GM18873 (cell line): ENCODE data around the gene ITPR2.

Experiments used
- ATAC-seq: cut with Tn5 transposase; IDR thresholded peaks from one replicate; pipeline ENCODE4 v1.9.1; 2021; ENCODE audit warnings: mild to moderate bottlenecking, moderate library complexity, moderate number of reproducible peaks; ENCODE audit not compliant: unreplicated experiment, low FRiP score

The ITPR2 gene

DNA sequence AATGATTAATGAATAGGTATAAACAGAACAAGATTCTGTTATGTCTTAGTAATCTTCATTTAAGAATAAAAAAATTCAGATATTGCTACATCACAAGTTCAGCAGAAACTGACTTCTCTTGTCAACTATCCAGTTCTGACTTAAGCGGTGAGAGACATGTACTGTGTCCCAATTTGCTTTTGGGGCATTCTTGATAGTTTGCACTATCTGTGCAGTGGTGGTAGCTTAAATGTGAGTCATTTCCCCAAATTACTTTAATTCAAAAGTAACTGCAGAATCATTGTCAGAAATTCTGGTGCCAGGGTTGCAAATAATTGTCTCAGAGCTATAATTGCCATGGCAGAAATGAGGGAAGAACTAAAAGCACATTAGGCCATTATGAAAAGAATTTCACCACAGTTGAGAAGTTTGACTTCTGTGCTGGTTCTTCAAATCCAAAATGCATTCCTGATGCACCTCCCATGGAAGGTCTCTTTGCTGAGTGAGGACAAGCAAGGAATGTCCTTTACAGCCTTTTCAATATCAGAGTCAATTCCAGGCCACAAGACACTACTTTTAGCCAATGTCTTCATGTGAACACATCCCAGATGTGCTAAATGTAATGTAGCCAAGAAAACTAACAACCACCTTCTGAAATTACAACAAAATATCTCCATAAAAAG is 332.9 kb downstream of the ITPR2 start:
- no peak for ATAC-seq

DNA sequence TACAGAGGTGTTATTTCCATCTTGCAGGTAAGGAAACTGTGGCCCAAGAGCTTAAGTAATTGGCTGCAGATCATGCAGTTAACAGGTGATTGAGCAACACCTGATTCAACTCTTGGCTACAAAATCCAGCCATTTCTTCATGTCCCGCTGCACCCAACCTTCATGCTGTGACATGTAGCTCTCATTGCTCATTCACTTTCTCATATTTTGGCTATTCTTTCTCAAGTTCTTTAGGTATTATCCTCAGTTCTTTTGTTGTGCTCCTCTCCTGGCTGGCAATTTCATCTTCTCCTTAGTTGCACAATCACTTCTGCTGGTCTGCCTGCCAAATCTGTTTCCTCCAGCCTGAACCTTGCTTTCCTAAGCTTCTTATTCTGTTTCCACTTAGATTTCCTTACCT is 336.8 kb downstream of the ITPR2 start:
- no peak for ATAC-seq

DNA sequence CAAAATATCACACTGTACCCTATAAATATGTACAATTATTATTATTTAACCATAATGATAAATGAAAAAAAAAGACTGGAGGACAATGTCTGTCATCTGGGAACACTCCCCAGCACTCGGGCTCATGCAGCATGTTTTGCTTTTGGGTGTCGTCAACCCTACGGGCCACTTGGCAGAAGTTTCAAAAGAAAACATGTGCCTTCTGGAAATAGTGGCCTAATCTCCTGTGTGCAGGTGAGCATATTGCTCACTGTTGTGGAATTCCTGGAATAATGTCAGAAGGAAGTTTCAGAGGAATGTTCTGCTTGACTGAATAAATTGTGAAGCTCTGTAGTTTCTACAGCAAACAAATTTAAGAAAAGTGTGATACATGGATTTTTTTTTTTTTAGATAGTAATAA is 339.3 kb downstream of the ITPR2 start:
- ATAC-seq: no peak

DNA sequence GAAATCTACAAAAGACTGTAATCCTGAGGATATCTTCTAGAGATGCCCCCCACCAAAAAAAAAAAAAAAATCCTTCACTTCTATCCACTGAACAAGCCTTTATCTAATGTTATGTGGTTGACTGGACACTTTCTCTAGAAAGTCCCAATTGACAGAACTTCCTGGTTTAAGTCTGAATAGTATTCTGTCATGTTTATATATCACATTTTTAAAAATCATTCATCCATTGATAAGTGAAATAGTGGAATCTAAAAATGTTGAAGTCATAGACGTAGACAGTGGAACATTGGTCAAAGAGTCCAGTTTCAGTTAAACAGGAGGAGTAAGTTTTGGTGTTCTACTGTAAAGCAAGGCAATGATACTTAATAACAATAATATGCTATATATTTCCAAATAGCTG is 340.6 kb downstream of the ITPR2 start:
- ATAC-seq: no peak

DNA sequence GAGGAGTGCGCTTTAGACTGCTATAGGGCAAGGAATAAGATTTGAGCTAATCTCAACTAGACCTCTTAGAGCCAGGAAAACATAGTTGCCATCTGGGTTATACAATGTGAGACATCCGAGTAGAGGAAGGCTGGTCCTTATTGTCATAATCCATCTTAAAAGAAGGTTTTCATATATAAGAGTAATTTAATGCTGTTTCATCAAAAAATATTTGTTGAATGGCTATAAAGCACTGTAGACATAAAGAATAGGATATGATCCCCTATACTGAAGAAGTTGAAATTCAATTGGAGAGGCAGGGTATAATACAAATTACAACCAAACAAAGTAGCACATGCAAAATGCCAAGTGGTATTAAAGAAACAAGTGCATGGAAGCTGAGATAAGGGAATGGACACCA is 343.1 kb downstream of the ITPR2 start:
- no peak for ATAC-seq

DNA sequence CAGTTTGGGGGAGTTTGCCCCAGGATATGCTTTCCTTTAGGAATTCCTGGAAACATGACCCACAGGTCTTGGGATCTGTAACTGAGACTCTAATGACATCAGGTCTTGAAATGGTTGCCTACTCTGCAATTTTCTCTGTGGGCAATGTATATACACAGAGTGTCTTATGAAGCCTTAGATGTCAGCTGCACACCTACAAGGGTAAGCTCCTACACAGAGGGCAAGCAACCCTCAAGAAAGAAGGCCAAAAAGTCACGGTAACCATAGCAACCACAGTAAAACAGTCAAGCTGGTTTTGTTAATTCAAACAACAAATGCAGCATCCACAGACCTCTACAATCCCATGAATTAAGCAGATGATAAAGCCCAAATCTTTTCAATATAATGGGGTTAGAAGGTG is 344.6 kb downstream of the ITPR2 start:
- no peak for ATAC-seq

DNA sequence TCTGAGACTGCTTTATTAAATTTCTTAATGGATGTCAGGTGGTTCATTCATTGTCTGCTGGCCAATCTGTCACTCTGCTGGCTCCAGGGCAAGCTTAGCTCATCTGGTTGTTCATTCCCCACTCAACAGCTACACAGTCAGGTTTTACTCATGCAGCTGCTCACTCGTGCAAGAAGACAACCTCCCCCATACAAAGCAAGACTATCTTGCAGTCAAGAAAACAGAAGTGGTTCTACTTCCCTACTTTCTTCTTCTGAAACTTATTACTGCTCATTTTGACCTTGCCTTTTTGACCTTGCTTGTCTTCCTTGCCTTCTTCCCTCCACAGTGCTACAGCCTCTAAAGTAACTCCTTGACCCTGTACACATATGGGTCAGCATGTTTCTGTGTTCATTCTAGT is 359.7 kb downstream of the ITPR2 start:
- ATAC-seq: peak; percentile 87

DNA sequence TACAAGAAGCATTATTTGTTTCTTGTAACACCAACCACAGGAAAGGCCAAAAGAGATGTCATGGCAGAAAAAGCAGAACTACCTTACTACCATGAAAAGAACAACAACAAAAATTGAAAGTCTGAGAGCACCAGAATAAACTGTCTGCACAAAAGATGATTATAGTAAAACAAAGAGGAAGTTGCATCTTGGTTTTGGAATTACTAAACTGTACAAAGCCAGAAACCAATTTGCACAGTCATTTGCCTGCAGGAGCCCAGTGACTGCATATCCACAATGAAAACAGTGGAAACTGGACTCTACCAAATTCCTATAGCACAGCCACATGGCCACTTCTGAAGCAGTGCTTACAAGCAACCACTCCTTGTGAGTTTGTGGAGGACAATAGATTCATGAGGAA is 361.4 kb downstream of the ITPR2 start:
- peak; percentile 81 for ATAC-seq

DNA sequence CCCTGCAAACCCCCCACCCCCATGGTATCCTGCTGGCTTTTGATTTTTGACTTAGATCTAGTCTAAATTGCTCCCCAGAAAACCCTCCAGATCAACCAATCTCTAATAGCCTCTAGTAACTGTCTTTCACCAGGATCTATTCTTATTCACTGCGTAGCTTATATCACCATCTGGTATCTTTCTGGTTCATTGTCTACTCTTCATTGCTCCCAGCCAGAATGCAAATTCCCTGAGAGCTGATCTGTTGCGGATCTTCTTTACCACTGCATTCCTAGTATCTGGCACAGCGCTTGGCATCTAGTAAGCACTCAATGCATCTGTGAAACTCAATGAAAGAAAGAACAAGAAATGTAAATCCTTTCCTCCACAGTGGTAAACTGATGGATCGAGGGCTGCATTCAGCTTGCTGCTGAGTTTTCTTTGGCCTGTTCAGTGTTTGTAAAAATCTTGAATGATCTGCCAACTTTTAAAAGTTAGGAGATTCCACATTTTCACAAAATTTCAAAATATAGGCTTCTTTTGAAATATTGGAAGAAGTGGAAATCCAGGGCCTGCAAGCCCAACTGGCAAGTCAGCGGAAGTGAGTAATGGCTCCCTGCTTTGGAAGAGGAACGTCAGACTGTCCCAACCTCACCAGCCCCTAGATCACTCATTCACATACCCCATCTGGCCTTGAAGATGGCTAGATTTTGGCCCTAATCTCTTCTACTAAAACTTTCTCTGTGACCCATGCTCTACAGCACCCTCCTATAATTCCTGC is 363.4 kb downstream of the ITPR2 start:
- ATAC-seq: no peak

DNA sequence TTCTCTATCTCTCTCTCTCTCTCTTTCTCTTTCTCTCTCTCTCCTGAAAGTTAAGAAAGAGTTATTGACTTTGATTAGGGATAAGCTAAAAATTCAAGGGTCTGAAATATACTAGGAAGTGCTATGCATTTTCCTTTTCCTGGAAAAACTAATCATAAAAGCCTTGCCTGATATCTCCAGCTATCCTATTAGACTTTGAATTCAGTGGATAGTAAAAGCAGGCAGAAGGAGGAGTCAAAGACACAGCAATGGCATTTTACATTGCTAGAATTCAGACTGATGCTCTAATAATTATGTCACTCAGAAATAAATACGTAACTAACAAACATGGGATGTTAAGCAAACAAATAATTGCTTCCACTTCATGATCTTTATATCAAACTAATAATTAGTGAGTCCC is 365.6 kb downstream of the ITPR2 start:
- ATAC-seq: no peak

DNA sequence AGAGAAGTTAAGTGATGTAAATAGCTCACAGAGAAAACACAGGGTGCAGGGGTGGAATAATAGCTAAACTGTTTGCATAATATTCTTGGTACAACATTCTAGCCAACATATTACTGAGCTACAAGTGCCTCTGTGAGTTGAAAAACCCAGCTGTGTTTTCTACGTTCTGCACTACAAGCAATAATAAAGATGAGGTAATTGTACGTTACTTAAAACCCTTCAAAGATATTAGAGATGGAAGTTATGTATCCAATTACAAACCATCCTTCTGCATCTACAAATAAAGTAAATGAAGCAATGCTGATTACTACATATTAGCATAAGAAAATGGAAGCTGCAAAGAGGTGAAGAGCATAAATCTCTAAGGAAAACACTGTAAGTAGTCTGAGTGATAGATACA is 366.3 kb downstream of the ITPR2 start:
- no peak for ATAC-seq

DNA sequence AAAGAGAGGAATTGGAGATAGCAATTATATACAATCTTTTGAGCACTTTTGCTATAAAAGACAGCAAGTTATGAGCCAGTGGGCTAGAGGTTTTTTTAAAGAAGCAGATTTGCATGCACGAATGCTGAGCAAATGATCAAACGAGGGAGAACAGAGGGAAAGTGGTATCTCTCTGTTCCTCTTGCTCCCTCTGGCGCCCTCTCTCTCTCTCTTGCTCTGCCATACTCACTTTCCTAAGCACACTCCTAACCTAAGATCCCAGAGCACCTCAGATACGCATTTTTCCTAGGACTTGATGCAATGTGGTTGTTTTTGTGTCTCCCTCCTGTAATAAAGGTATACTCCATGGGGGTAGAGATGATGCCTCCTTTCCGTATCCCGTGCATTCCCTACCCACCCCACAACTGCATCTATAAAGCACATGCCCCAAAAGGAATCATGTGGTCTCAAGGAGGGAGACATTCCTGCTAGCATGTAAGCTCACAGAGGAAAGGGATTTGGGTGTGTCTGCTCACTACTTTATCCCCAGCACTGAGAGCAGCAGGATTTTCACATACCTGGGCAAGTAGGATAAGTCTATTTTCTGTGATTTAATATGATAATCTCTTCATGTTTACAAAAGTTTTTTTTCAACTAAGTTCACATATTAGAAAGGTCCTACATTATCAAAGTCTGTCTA is 367.4 kb downstream of the ITPR2 start:
- no peak for ATAC-seq

DNA sequence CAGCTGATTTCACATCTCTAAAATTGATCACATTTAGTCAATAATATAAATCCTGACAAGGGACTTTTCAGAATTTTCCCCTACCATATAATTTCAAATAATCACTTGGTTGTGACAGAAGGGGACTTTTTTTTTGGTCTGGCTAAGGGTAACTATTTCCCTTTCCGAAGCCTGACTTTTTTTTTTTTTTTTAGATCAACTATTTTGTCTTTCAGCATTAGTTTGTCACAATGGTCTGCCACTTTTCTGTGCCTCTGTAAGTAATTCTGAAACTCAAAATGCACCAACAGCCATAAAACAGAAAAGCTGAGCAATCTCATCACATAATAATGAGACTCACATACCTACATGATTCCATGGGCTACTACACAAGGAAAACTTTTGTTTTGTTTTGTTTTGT is 371.2 kb downstream of the ITPR2 start:
- no peak for ATAC-seq

DNA sequence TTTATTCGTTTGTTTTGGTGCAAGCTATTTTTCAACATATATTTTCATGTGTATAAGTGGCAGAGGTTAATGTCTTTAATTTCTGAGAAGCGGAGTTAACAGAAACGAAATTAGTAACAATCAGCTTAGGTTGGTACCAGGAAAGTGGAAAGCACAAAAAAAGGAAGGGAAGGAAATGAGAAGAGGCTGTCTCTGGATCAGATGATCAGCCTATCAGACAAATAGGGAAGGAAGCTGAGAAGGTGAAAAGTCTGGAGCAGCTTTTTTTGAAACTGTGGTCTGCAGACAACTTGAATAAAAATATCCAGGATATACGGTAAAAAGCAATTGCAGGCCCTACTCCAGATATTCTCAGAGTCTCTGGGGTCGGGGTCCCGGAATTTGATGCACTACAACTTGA is 372.6 kb downstream of the ITPR2 start:
- no peak for ATAC-seq

DNA sequence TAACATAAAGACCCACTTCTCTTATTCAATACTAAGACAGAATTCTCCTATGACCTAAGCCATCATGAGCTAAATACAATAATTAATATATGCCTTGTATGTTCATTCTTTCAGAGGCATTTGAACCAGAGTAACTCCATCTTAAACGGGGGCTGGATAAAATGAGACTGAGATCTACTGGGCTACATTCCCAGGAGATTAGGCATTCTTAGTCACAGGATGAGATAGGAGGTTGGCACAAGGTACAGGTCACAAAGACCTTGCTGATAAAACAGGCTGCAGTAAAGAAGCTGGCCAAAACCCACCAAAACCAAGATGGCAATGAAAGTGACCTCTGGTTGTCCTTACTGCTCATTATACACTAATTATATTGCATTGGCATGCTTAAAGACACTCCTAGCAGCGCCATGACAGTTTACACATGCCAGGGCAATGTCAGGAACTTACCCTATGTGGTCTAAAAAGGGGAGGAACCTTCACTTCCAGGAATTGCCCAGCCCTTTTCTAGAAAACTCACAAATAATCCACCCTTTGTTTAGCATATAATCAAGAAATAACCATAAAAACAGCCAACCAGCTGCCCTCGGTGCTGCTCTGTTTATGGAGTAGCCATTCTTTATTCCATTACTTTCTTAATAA is 376.9 kb downstream of the ITPR2 start:
- no peak for ATAC-seq

DNA sequence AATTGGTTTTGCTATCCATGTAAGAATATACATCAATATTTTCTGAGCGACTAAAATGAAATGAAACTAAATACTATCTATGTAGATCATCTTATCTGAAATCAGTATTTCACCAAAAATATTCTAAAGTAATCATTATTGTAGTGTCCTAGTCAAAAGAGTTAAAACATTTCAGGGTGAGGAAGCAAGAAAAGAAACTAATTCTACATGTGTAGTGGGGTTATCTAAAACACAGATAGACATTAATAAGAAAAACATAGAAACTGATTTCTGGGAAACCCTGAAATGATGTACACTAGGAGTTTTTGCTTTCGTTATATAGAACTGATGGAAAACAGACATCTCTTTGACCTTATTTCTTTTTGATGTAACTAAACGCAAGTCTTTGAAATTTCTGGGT is 379.7 kb downstream of the ITPR2 start:
- ATAC-seq: no peak

DNA sequence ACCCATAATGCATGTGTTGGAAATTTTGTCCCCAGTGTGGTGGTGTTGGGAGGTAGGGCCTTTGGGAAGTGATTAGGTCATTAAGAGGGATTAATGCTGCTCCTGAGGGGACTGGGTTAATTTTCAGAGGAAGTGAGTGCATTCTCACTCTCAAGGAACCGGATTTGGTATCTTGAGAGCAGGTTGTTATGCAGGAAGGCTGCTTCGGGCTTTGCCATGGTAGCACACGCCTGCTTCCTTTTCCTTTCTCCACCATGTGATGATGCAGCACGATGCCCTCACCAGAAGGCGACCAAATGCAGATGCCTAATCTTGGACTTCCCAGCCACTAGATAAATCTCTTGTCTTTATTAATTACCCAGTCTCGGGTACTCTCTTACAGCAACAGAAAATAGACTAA is 380.5 kb downstream of the ITPR2 start:
- ATAC-seq: no peak

DNA sequence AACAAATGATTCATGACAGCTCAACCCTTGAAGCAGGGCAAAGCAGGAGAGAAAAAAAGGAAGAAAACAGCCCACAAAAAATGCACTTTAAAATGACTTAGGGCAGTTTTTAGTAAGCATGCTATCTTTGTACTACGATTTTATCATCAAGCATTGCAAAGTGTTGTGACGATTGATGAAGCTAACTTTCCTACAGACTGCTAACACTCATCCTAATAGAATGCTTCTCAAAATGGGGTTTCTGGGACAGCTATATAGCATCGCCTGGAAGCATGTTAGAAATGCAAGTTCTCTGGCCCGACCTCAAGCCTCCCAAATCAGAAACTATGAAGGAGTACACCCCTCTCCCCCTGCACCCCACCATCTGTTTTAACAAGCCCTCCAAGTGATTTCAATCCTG is 381.2 kb downstream of the ITPR2 start:
- no peak for ATAC-seq

DNA sequence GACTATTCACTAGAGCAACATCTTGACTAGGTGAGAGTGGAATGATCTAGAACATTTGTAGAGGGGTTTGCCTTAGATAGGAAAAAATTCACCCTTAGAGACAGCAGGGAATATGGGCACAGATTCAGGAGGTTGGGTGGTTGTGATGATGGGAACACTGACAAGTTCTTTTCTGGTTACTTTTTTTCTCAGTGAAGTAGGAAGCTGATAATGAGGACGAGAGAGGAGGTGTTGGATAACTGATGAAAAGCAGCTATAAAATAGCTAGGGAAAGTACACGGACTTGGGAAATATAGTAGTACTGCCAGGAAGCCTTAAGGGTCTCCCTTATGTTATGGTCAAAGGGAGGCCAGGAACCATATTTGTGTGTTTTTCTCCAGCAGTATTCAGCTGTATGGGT is 387.1 kb downstream of the ITPR2 start:
- no peak for ATAC-seq

DNA sequence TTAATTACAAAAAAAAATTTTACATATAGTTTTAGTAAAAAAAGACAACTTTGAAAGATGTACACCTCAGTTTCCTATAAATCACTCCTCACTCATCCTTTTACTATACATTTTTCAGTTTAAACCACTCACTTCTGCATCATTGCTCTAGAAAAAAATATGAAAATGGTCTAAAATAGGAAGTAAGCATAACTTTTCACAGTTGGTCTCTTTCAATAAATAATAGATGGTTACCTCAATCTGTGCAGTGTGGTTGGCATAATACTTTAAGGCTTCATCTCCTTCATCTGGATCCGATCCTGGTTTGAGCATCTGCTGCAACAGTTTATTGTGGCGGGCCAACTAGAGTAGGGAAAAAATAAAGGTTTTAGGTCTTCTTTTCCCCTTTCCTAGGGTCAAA is 389.7 kb downstream of the ITPR2 start:
- ATAC-seq: no peak

DNA sequence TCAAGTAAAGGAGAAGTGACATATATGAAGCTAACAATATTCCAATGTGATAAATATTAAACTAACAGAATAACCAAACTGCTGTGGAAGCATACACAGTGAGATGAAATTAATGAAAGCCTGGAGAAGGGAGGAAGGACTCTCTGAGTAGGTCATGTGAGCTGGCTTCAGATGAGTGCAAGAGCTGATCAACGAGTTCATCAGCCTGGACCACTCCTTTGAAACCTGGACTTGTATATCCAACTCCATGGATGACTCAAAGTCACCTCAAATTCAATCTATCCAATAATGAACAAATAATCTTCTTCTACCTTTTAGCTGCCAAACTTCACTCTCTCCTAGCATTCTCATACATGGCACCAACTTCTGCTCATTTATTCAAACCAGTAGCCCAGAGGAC is 391.6 kb downstream of the ITPR2 start:
- ATAC-seq: no peak

DNA sequence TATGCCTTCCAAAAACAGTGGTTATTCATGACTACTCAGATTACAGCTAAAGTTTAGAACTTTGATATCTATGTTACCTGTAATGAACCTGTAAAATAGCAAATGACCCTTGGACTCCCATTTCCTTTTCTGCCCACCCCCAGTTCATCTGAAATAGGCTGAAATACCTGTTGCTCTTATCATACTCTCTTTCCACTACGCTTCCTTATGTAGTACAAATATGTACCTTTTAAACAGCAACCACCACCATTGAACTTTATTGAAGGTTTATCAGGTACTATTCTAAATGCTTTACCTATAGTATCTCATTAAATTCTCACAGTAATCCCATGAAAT is 398.0 kb downstream of the ITPR2 start:
- ATAC-seq: no peak
